GM12878 (cell line): ENCODE results near the gene NANOS1. TPM values are rescaled to one million over a fixed set of nuclear protein-coding genes. Genes with fewer than 3 reads are reported as not detected.
A peak's percentile ranks its signal among the peaks of the same experiment; 100 is the strongest.

Experiments used
- ATAC-seq: fragments of 200-7000 bp; cut with Tn5 transposase; 3 replicates; pipeline ENCODE4 v1.9.1; 2020; ENCODE audit warnings: mild to moderate bottlenecking, moderate library complexity
- BruUV-seq: library from RNA; stranded (reverse); fragments of 400-500 nt; replicated peaks from 2 replicates; lab custom pipeline; 2021; lab: Mats Ljungman, UMichigan
- CTCF ChIA-PET: fragments of 300-600 bp; sonication (Branson Sonifier 250); formaldehyde crosslinking; extraction: SDS; loops from one replicate; lab custom pipeline; 2021; ENCODE audit warnings: inconsistent platforms; lab: Yijun Ruan, JAX
- POLR2A ChIA-PET: fragments of 350-600 bp; formaldehyde crosslinking; extraction: SDS; loops from one replicate; lab custom pipeline; 2021; ENCODE audit warnings: inconsistent platforms; lab: Charles Lee
- RAD21 ChIA-PET: fragments of 300-600 bp; sonication (Branson Sonifier 250); formaldehyde crosslinking; loops from one replicate; lab custom pipeline; 2023; ENCODE audit warnings: antibody characterized with exemption; ENCODE audit not compliant: unreplicated experiment; lab: Charles Lee
- SMC1A ChIA-PET: fragments of 300-600 bp; sonication (Branson Sonifier 250); formaldehyde crosslinking; loops from one replicate; lab custom pipeline; 2023; ENCODE audit not compliant: unreplicated experiment, uncharacterized antibody; lab: Charles Lee
- DNase-seq: peaks from one replicate; pipeline ENCODE4 v3.0.0-alpha.2; 2011; ENCODE audit warnings: low read depth, low spot score
- FAIRE-seq: peaks from 3 replicates; lab custom pipeline; 2011; peaks lifted over from hg19 to GRCh38; lab: Jason Lieb, UNC
- H2AFZ ChIP-seq: 2 replicates; pipeline ENCODE4 v1.6.0; 2011; ENCODE audit warnings: low read depth, low read length, control low read depth; ENCODE audit not compliant: control insufficient read depth
- H3K27ac ChIP-seq: 2 replicates; pipeline ENCODE4 v1.5.1; 2011; ENCODE audit warnings: control low read depth; ENCODE audit not compliant: control insufficient read depth, insufficient read depth
- H3K27me3 ChIP-seq, 2 experiments: replicated peaks in 1 of 2; 2 replicates each; pipeline versions ENCODE4 v1.6.0 to v1.6.1; 2011; ENCODE audit warnings: low read length in 1 of 2; ENCODE audit not compliant: control insufficient read depth in 2 of 2, insufficient read depth in 2 of 2
- H3K36me3 ChIP-seq, 2 experiments: 2 replicates each; pipeline ENCODE4 v1.5.1; 2011; ENCODE audit warnings: low read length in 1 of 2; ENCODE audit not compliant: control insufficient read depth in 2 of 2, insufficient read depth in 2 of 2
- H3K4me1 ChIP-seq: 2 replicates; pipeline ENCODE4 v1.6.1; 2011; ENCODE audit warnings: mild to moderate bottlenecking, low read length, moderate library complexity, mixed read lengths; ENCODE audit not compliant: control insufficient read depth, insufficient read depth
- H3K4me2 ChIP-seq: 2 replicates; pipeline ENCODE4 v1.6.0; 2011; ENCODE audit warnings: control low read depth; ENCODE audit not compliant: control insufficient read depth, insufficient read depth
- H3K4me3 ChIP-seq: fragments of 200-600 bp; sonication (generic); 2 replicates; pipeline ENCODE4 v1.5.1; 2016
- H3K79me2 ChIP-seq: 2 replicates; pipeline ENCODE4 v1.6.0; 2011; ENCODE audit warnings: low read length; ENCODE audit not compliant: control insufficient read depth, insufficient read depth
- H3K9ac ChIP-seq: 2 replicates; pipeline ENCODE4 v1.8.0; 2011; ENCODE audit warnings: low read length, control low read depth, mixed read lengths; ENCODE audit not compliant: control insufficient read depth, insufficient read depth
- H3K9me3 ChIP-seq: replicated peaks from 3 replicates; pipeline ENCODE4 v1.5.1; 2011; ENCODE audit warnings: mild to moderate bottlenecking, low read length; ENCODE audit not compliant: control insufficient read depth, insufficient read depth
- H4K20me1 ChIP-seq: 2 replicates; pipeline ENCODE4 v1.6.0; 2011; ENCODE audit not compliant: control insufficient read depth, insufficient read depth
- ASH2L ChIP-seq: fragments of 300-600, 200-600 bp; sonication (generic); IDR thresholded peaks from 2 replicates; pipeline ENCODE4 v1.6.1; 2017; ENCODE audit warnings: low read depth, mild to moderate bottlenecking, borderline replicate concordance
- BHLHE40 ChIP-seq, 2 experiments: fragments of 450-650 bp in 1 of 2; IDR thresholded peaks; 2 replicates each; pipeline ENCODE4 v1.6.1; 2011 to 2017; ENCODE audit warnings: low read depth in 2 of 2, borderline replicate concordance in 1 of 2, improper control_type of control experiment in 1 of 2, low read length in 1 of 2, mild to moderate bottlenecking in 1 of 2
- CEBPB ChIP-seq, 2 experiments: fragments of 150-350 bp in 1 of 2; IDR thresholded peaks; 2 replicates each; pipeline ENCODE4 v1.6.1; 2012 to 2014; ENCODE audit warnings: low read depth in 2 of 2, low read length in 2 of 2, borderline replicate concordance in 1 of 2, inconsistent platforms in 1 of 2
- CHD4 ChIP-seq: fragments of 200-600 bp; sonication (generic); IDR thresholded peaks from 2 replicates; pipeline ENCODE4 v1.6.1; 2016; ENCODE audit warnings: mild to moderate bottlenecking
- EED ChIP-seq: sonication (generic); IDR thresholded peaks from 2 replicates; pipeline ENCODE4 v1.6.1; 2016; ENCODE audit warnings: antibody characterized with exemption, low read depth
- NR2F1 ChIP-seq: fragments of 450-650 bp; conservative IDR thresholded peaks from 2 replicates; pipeline ENCODE4 v1.6.1; 2017; ENCODE audit warnings: mild to moderate bottlenecking
- POLR2A ChIP-seq: IDR thresholded peaks from 2 replicates; pipeline ENCODE4 v1.6.1; 2011; ENCODE audit warnings: low read depth, mild to moderate bottlenecking, low read length
- RB1 ChIP-seq: fragments of 450-650 bp; formaldehyde crosslinking; IDR thresholded peaks from 2 replicates; pipeline ENCODE4 v1.6.1; 2017; ENCODE audit warnings: mild to moderate bottlenecking, borderline replicate concordance
- STAT3 ChIP-seq: IDR thresholded peaks from 2 replicates; pipeline ENCODE4 v1.6.1; 2011; ENCODE audit warnings: low read depth, low read length, improper control_type of control experiment
- WGBS: methylation state at CpG from one replicate; pipeline ENCODE4 v1.1.6; 2016; ENCODE audit warnings: low lambda C conversion rate; ENCODE audit not compliant: insufficient replicate concordance, insufficient coverage; ENCODE audit errors: missing lambda C conversion rate; 5-methylcytosine and 5-hydroxymethylcytosine counted together
- in situ Hi-C: fragments of 300-500 bp; cut with MboI; formaldehyde crosslinking; loops from 9 replicates; pipeline ENCODE4 v1.14.3; 2018; ENCODE audit warnings: mixed read lengths
- intact Hi-C: fragments of 100-400 bp; cut with micrococcal nuclease; formaldehyde crosslinking; loops from one replicate; pipeline ENCODE4 v1.14.2; 2022; ENCODE audit not compliant: unreplicated experiment
- polyA plus RNA-seq, 11 experiments: library from polyadenylated mRNA; depleted of rRNA in 4 of 11; unstranded in 6 of 11; stranded (reverse) in 5 of 11; fragments of >200 nt; fragmentation: Nextera tagmentation in 4 of 11; fragmentation: Illumina TruSeq in 1 of 11; extraction: Ambion mirVana in 4 of 11; extraction: Trizol in 1 of 11; gene quantifications; 1 replicate in 1 of 11; 2 replicates in 10 of 11; pipeline versions ENCODE4 v1.2.1 to v1.2.3, GENCODE V29; 2011 to 2016; ENCODE audit warnings: inconsistent platforms in 2 of 11, missing spikeins in 2 of 11, low read depth in 1 of 11
- total RNA-seq, 4 experiments: library from RNA; depleted of rRNA in 3 of 4; stranded (reverse); fragments of >200 nt in 3 of 4; fragmentation: Illumina TruSeq in 1 of 4; extraction: Trizol in 1 of 4; gene quantifications; 2 replicates each; pipeline versions ENCODE4 v1.2.1 to v1.2.3, GENCODE V29; 2013 to 2021
- TF ChIP-seq, protein P1 (sequence below): IDR thresholded peaks from 2 replicates; pipeline ENCODE4 v1.6.1; 2011; ENCODE audit warnings: borderline replicate concordance, low read depth, mild to moderate bottlenecking, moderate library complexity, low read length; ENCODE audit not compliant: insufficient read depth, poor library complexity, severe bottlenecking
- TF ChIP-seq, protein P2 (sequence below): IDR thresholded peaks from 2 replicates; pipeline ENCODE4 v1.6.1; 2012; ENCODE audit warnings: low read depth, low read length, improper control_type of control experiment
- TF ChIP-seq, protein P3 (sequence below): fragments of 450-650 bp; IDR thresholded peaks from 2 replicates; pipeline ENCODE4 v1.6.1; 2017; ENCODE audit warnings: borderline replicate concordance

Gene NANOS1
- total and polyA plus RNA-seq, 10 of the 15 experiments (the other 5 are each of a cell fraction or from before 2014, with no cell fraction given) = 0.03 to 0.55 (median 0.28) TPM; not detected in 2

DNA sequence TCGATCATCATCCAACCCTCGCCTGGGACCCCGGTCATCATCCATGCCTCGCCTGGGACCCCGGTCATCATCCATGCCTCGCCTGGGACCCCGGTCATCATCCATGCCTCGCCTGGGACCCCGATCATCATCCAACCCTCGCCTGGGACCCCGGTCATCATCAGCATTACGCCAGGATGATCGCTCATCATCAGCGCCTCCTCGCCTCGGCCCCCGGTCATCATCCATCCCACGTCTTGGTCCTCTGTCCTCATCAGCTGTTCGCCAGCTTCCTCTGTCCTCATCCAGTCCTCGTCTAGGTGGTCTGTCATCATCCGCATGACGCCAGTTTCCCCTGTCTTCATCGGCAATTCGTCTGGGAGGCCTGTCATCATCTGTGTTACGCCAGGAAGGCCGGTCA, 12.7 kb downstream of the NANOS1 start:
- ChIA-PET CTCF (no interaction called here), SMC1A (no interaction called here), RAD21 (no interaction called here), POLR2A (no interaction called here)
- 97% methylated on average over 26 of the region's 26 CpGs for WGBS
- intact Hi-C loops (no loop called here), in situ Hi-C loops (no loop called here)
- TF ChIP-seq EED (no peak), POLR2A (0 out of 2 replicates have a peak, but pooled peaks have one; percentile 38)
- TF ChIP-seq, protein P1, sequence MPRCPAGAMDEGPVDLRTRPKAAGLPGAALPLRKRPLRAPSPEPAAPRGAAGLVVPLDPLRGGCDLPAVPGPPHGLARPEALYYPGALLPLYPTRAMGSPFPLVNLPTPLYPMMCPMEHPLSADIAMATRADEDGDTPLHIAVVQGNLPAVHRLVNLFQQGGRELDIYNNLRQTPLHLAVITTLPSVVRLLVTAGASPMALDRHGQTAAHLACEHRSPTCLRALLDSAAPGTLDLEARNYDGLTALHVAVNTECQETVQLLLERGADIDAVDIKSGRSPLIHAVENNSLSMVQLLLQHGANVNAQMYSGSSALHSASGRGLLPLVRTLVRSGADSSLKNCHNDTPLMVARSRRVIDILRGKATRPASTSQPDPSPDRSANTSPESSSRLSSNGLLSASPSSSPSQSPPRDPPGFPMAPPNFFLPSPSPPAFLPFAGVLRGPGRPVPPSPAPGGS = peak; percentile 16
- no peaks in the 10 kb centered on the region for H3K9me3 ChIP-seq
- H3K4me3 ChIP-seq = no peak overlapping the region
- no peaks in the 10 kb centered on the region for H3K27me3 ChIP-seq
- no peak overlapping the region for H3K27ac ChIP-seq
- no peaks in the 10 kb centered on the region for H3K4me1 ChIP-seq
- H2AFZ ChIP-seq = no peak overlapping the region
- DNase-seq (no peak), FAIRE-seq (no peak), ATAC-seq (no peak)
- H3K79me2 ChIP-seq = peaks cover 5% of the 10 kb centered on the region
- no peak overlapping the region for H3K9ac ChIP-seq
- peaks cover 29 to 50% of the 10 kb centered on the region in 2 experiments for H3K36me3 ChIP-seq
- H4K20me1 ChIP-seq = peaks cover 3% of the 10 kb centered on the region; the same call in 1 of the 2 replicates
- no peak overlapping the region for H3K4me2 ChIP-seq
- TSS peak; percentile 93 for BruUV-seq

DNA sequence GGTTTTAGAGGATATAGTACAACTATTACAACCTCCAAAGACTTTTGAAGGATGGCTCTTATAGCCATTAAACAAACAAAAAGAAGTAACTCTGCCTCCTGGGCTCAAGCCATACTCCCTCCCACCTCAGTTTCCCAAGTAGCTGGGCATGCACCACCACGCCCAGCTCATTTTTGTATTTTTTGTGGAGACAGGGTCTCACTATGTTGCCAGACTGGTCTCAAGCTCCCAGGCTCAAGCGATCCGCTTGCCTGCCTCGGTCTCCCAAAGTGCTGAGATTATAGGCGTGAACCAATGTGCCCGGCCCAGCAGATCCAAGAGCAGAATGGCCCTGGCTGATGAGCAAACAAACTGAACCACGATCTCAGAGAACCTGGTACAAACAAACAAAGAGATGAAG, 16.0 kb downstream of the NANOS1 start:
- DNase-seq = no peak
- ChIA-PET CTCF (interaction anchor here (0.6 kb wide), 1 partner anchor 153 kb away, joined by 3 read pairs; no protein-coding TSS in a partner anchor), RAD21 (no interaction called here), POLR2A (no interaction called here), SMC1A (interaction anchor here (1.5 kb wide), 1 partner anchor 14 kb away, joined by 5 read pairs; no protein-coding TSS in a partner anchor)
- Histone ChIP-seq H3K27ac (no peak overlapping the region), H4K20me1 (no peaks in the 10 kb centered on the region; the same call in 1 of the 2 replicates), H3K4me1 (no peaks in the 10 kb centered on the region; the same call in 1 of the 2 replicates), H3K27me3 (no peaks in the 10 kb centered on the region), H3K79me2 (peaks cover 11% of the 10 kb centered on the region), H2AFZ (no peak overlapping the region), H3K9ac (no peak overlapping the region), H3K9me3 (no peaks in the 10 kb centered on the region), H3K4me3 (no peak overlapping the region), H3K4me2 (no peak overlapping the region), H3K36me3 (peaks cover 30 to 58% of the 10 kb centered on the region in 2 experiments)
- intact Hi-C loops = no loop called here
- BruUV-seq = no TSS peak
- no peak for ATAC-seq
- in situ Hi-C loops = no loop called here
- no peak for FAIRE-seq
- 92% methylated on average over 7 of the region's 7 CpGs for WGBS
- no peak for TF ChIP-seq BHLHE40 (IDR thresholded peaks at IDR 0.05; ENCODE audit: borderline replicate concordance in 1 of 2, low read depth in 2 of 2, low read length in 1 of 2)
- TF ChIP-seq ASH2L = no peak
- no peak for TF ChIP-seq CHD4
- TF ChIP-seq, protein P2, sequence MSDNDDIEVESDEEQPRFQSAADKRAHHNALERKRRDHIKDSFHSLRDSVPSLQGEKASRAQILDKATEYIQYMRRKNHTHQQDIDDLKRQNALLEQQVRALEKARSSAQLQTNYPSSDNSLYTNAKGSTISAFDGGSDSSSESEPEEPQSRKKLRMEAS = no peak
- TF ChIP-seq RB1 = no peak
- TF ChIP-seq, protein P3, sequence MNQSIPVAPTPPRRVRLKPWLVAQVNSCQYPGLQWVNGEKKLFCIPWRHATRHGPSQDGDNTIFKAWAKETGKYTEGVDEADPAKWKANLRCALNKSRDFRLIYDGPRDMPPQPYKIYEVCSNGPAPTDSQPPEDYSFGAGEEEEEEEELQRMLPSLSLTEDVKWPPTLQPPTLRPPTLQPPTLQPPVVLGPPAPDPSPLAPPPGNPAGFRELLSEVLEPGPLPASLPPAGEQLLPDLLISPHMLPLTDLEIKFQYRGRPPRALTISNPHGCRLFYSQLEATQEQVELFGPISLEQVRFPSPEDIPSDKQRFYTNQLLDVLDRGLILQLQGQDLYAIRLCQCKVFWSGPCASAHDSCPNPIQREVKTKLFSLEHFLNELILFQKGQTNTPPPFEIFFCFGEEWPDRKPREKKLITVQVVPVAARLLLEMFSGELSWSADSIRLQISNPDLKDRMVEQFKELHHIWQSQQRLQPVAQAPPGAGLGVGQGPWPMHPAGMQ = no peak
- TF ChIP-seq STAT3 = no peak
- no peak for TF ChIP-seq NR2F1
- TF ChIP-seq CEBPB (IDR thresholded peaks at IDR 0.05; ENCODE audit: borderline replicate concordance in 1 of 2, low read depth in 2 of 2, low read length in 2 of 2) = no peak
